HG03342 (cell line): Measurements from ENCODE around the gene FYB2.

Experiments used
- ATAC-seq: cut with Tn5 transposase; IDR thresholded peaks from one replicate; pipeline ENCODE4 v1.9.1; 2021; ENCODE audit warnings: mild to moderate bottlenecking, moderate library complexity; ENCODE audit not compliant: unreplicated experiment

Gene FYB2

GRCh38 chr1:56819387-56819899, at the start of gene FYB2:
TSS of gene FYB2 (minus strand) at chr1:56819404. CDS start at chr1:56819290, 114 bp downstream.
- ATAC-seq: no peak

GRCh38 chr1:56868761-56869160, 49.6 kb upstream of the FYB2 start:
- ATAC-seq: no peak

GRCh38 chr1:56867491-56867890, 48.3 kb upstream of the FYB2 start:
- ATAC-seq: no peak

- no peak for ATAC-seq
Observed at GRCh38 chr1:56866656-56867055, 47.5 kb upstream of the FYB2 start.

GRCh38 chr1:56864430-56864829, 45.2 kb upstream of the FYB2 start:
- ATAC-seq: no peak

GRCh38 chr1:56863265-56863992, 44.2 kb upstream of the FYB2 start:
- no peak for ATAC-seq

- ATAC-seq: no peak
Observed at GRCh38 chr1:56859287-56859686, 40.1 kb upstream of the FYB2 start.

GRCh38 chr1:56856186-56856585, 37.0 kb upstream of the FYB2 start:
- ATAC-seq: no peak

- no peak for ATAC-seq
Observed at GRCh38 chr1:56855190-56855589, 36.0 kb upstream of the FYB2 start.

GRCh38 chr1:56854521-56855099, 35.4 kb upstream of the FYB2 start, which contains the start of gene C8A:
TSS of gene C8A (plus strand) at chr1:56854797. CDS start at chr1:56854902, 105 bp downstream.
- ATAC-seq: no peak

- ATAC-seq: no peak
Observed at GRCh38 chr1:56852476-56852875, 33.3 kb upstream of the FYB2 start.

- ATAC-seq: no peak
Observed at GRCh38 chr1:56850922-56851321, 31.7 kb upstream of the FYB2 start.

- no peak for ATAC-seq
Observed at GRCh38 chr1:56850411-56850810, 31.2 kb upstream of the FYB2 start.

- no peak for ATAC-seq
Observed at GRCh38 chr1:56849750-56850149, 30.5 kb upstream of the FYB2 start.

- no peak for ATAC-seq
Observed at GRCh38 chr1:56845343-56845742, 26.1 kb upstream of the FYB2 start.

- no peak for ATAC-seq
Observed at GRCh38 chr1:56844545-56845136, 25.4 kb upstream of the FYB2 start.

- ATAC-seq: no peak
Observed at GRCh38 chr1:56843544-56843943, 24.3 kb upstream of the FYB2 start.

GRCh38 chr1:56838759-56839158, 19.6 kb upstream of the FYB2 start:
- no peak for ATAC-seq

GRCh38 chr1:56837244-56837939, 18.2 kb upstream of the FYB2 start:
- no peak for ATAC-seq

- ATAC-seq: no peak
Observed at GRCh38 chr1:56836359-56836758, 17.2 kb upstream of the FYB2 start.

GRCh38 chr1:56835657-56836056, 16.5 kb upstream of the FYB2 start:
- ATAC-seq: no peak
